D341Med (cell line): Measurements from ENCODE around the gene L3MBTL4.

Source experiments
- DNase-seq: peaks from one replicate; pipeline ENCODE4 v3.0.0; 2012; ENCODE audit warnings: low spot score

L3MBTL4 gene

DNA sequence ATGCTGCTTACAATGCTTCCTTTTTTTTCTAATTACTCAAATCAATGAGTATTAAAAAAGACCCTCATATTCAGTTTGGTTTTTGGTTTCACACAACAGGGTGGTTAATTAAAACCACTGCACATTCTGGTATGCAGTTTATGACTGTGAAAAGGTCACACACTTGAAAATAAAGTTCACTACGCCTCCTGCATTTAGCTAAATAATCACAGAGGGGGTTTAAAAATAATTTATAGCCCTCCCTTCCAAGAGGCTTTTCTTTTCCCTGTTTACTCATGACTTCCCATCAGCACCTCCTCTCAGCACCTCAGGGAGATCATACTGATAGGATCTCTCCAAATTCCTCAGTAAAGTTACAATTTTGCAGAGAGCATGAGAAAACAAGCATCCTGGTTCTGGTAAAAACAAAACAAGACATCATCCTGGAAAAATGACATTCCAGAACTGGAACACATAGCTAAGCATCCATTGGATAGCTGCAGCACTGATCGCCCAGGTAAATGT lies 389.9 kb downstream of the L3MBTL4 start:
- DNase-seq, result no peak

DNA sequence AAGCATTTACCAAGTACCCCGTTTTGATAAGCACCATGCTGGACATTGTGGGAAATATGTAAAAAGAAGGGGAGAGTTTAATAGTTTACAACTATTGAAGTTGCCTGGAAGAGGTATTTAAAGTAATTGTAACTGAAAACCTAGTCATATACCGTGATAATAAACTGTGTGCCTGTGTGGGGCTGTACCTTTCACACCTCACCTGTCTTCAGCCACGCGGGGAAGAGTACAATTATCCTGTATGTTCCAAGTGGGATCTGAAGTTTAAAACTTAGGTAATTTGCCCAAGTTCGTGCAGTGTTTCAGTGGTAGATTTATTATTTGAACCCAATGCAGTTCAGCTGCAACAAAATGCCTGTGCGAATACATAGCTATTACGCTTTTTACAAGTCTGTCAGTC lies 391.2 kb downstream of the L3MBTL4 start:
- no peak for DNase-seq

DNA sequence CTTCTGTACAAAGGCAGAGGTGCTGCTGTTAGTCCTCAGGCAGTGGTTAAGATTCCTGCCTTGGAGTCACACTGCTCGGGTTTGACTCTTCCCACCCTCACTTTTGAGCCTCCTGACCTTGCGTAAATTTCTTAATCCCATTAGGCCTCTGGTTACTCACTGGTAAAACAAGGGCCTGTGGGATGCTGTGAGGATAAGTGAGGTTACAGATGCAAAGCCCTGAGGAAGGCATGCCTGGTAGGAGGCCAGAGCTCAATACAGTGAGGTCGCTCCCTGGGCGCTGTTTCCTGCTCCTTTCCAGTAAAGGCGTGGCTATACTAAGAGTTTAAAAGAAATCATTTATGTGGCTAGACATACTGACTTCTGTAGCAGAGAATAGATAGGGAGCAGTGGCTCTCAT lies 391.9 kb downstream of the L3MBTL4 start:
- DNase-seq, result no peak

DNA sequence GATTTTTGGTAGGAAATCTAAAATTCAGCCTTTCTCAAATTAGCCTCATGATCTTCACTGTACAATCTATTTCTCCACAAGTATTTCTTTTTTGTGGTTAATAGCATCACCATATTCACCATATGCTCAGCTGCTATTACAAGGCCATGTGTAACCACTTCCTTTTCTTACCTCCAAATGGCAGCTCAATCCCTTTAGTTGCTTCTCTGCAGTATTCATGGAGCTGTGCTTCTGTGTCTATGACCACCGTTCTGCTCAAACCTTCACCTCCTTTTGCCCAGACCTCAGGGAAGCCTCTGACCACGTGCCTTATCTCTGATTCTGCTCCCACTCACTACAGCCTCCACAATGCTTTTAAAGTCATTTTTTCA lies 392.7 kb downstream of the L3MBTL4 start:
- DNase-seq, result no peak

DNA sequence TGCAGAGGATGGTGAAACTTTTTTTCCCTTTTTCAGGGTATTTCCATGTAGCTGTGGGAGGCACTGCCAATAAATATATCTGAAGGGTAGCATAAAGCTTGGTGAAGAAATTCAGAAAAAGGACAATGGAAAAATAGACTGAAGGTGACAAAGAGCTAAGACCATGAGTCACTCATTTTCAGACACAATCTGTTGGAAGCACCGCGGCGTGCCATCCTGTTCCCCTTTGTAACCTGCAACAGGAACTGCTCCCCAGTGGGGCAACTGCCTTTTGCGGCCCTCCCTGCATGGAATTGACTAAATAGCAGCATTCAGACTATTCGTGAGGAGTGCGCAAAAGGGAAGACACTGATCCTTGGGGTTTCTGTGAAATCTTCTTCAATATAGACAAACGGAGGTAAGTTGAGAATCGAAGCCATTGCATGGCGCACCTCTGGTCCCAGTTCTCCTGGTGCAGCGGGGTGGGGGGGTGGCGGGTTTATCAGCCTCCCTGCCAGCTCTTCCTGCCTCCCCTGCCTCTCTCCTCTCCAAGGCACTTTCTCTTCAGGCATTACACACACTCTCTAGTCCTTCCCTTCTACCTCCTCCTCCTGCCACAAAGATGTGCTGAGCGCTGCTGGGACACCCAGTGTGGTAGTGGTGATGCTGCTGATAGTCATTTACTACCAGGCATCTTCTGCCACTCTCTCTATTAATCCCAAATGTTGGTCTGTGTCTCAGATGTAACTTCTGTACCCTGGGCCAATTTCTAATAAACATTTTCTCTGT lies 393.2 kb downstream of the L3MBTL4 start:
- DNase-seq, result no peak

DNA sequence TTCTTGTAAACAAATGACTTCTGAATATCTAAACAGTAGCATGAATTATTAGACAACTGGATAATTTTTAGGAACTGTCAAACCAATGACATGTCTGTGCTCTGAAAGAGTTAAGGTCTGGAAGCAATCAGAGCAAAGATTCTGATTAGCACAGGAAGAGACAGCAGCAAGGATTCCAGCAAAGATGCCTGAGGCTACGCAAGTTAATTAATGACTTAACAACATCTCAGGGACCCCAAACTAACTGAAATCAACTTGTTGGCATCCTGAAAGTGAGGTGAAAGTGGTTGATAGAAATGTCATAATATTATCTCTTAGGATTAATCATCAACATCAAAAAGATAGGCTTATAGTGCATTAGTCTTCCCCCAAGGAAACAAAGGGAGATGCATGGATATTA lies 396.0 kb downstream of the L3MBTL4 start:
- no peak for DNase-seq

DNA sequence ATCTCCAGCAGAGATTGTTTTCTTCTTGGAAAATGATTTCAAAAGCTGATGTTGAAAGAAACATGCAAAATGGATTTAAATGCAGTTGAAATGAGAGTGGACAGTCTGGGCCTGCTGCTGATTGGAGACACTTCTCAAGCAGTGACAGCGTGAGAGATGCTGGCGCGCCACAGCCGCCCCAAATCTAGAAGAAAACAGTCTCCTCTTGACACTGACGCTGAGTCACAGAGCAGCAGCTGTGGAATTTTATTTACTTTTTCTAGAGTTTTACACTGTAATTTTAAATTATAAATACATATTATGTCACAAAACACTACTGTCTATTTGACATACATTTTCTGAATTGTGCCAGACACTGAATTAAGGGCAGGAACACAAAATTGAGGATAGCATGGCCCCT lies 397.5 kb downstream of the L3MBTL4 start:
- no peak for DNase-seq

DNA sequence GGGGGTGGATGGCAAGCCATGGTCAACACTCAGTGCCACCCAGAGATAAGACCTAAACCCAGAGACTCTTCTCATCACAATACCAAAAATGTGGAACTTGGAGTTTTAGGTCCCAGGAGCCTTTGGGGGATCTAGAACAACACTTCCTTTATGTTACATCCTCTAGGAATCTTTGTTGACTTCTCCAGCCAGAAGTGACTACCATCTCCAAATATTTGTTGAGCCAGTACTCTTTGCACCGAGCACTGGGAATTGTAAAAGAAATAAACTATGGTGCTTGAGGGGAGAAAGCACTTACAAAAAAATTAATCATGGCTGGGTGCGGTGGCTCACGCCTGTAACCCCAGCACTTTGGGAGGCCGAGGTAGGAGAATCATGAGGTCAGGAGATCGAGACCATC lies 399.3 kb downstream of the L3MBTL4 start:
- DNase-seq, result no peak

DNA sequence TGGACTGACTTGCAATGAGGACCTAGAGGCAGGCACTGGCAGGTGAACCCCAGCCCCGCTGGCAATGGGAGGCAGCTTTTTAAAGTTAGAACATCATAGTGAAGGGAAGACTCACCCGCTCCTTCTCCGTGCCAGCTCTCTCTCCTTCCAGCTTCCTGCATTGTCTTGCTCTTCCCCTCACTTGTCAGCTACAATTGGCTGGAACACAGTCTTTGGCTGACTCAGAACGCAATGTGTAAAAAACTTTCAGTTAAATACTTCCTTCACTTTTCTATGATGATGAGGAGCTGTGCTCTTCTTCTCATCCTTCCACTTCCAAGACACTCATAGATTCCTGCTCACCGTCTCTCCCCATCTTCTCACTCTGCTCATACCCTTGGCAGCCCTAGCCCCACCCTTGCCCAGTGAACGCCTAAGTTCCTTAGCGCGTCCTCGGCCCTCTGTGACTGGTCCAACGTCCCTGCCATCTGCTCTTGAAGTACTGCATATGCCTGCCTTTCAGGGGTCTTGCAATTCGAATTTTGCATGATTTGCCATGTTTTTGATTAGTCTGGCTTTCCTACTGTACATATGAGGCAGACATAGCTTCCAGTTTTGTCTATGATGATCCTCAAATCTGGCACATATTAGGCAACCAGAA lies 401.4 kb downstream of the L3MBTL4 start:
- no peak for DNase-seq

DNA sequence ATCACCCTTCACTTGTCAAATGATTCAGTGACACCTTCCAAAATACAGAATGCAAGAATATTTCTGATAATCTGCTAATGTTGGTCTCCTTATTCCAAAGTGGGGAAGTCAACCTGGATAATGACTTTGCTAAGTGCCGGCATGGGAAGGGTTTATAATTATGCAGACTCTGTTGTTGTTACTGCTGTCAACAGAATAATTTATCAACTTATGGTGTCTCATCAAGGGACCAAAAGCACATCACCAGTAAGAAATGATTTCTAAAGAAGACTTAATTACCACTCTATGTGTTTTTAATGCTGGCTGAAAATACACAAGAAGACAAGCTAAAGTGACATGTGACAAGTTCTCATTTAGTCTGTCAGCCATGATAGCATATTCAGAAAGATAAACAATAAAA lies 403.8 kb downstream of the L3MBTL4 start:
- DNase-seq, result no peak

DNA sequence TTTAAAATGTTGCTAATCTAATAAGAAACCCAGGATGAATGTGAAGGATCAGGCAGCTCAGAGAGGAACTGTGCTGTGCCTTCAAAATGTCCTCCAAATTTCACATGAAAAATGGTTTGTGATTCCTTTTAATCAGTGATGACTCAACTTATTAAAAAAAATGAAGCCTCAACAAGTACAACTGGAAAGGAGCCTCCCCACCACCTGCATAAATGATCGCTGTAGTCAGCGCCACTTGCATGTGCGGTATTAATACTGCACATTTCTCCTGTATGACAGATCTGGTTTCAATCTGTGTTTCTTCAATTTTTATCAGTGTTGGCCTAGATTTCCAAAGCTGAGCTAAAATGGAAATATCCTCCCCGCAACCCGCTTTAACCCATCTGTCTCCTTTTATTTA lies 404.4 kb downstream of the L3MBTL4 start:
- DNase-seq, result no peak

DNA sequence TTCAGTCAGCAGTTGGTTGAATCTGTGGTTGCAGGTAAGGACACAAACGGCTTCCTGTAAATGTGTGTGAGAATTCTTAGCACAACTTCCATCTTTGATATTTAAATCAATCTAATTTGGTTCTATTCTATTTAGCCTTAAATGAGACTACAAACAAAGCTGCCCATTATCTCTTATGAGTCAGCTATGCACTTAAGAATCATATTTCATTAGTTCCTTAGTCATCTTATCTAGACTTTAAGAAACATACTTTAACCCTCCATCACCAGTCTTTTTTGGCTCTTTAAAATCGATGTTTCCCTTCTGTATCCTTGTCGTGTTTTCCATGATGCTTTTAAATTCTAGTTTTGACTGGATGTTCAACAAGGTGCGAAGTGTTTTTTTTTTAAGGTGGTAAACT lies 405.0 kb downstream of the L3MBTL4 start:
- DNase-seq, result no peak

DNA sequence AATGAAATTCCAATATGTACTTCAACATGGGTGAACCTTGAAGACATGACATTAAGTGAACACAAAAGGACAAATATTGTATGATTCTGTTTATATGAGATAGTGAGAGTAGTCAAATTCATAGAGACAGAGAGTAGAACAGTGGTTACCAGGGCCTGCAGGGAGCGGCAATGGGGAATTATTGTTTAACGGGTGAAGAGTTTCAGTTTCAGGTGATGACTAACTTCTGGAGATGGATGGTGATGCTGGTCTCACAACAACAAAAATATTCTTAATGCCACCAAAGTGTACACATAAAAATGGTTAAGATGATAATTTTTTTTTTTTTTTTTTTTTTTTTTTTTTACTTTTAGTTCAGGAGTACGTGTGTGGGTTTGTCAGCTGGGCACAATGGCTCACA lies 410.0 kb downstream of the L3MBTL4 start:
- DNase-seq, result no peak

DNA sequence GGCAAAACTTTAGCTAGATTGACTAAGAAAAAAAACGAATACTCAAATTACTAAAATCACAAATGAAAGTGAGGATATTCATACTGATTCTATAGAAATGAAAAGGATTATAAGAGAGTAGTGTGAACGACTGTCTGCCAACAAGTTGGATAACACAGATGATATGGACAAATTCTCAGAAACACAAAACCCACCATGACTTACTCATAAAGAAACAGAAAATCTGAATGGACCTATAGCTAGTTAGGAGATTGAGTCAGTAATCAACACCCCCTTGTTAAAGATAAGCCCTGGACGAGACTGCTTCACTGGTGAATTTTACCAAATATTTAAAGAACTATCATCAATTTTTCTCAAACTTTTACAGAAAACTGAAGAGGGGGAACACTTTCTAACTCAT lies 410.6 kb downstream of the L3MBTL4 start:
- DNase-seq, result no peak

DNA sequence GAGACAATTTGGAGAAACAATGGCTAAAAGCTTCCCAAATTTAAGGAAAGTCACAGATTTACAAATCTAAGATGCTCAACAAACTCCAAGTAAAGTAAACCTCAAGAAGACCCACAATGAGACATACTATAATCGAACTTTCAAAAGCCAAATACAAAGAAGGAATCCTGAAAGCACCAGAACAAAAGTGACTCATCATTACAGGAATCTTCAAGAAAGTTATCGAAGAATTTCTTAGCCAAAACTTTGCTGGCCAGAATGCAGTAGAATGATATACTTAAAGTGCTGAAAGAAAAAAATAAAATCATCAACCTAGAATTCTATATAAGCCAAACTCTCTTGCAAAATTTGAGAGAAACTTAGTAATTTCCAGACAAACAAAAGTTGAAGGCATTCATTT lies 412.8 kb downstream of the L3MBTL4 start:
- no peak for DNase-seq

DNA sequence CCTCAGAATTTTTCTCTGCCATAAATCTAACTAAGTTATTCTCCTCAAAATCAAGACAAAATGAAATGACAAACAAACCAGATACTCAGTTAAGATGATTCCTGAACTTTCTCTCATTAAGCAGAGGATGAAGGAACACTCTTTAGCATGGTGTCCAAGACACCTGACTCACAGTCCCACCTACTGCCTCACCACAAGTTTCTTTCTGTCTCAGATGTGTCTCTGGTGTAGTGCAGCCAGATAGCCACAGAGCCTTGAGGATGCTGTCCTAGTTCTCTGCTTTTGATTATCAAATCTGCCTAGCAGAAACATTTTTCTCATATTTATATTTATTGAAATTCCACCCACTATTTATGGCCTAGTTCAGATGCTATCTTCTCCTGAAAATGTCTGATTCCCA lies 415.8 kb downstream of the L3MBTL4 start:
- no peak for DNase-seq

DNA sequence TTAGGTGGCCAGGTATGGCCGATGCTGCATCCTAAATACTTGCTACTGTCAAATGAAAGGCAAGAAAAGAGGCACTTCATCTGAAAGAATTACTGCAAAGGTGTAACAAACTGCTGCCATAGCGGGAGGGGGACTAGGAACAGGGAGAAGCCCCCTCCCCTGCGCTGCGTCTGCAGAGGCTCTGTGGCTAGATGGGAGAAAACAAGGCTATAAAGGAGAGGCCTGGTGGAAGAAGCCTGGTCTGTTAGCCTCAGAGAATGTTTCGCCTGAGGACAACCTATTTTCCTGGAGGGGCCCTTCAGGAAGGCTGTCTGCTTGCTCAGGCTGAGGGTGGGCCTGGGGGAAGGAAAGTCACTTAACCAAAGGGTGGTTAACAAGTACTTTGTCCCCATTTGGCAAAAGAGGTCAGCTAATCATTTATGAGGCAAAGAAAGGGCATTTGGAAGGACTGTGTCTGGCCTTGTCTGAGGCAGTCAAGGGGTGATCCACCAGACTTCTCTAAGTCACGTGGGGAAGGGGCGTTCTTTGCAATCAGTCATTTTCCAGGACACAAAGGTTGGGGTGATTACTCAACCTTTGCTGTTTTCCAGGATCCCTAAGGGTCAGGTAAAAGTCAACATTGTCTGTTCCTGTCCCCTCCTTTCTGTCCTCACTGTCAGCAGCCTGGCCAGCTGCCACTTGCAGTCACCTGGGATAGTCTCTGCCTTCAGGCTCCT lies 416.4 kb downstream of the L3MBTL4 start:
- DNase-seq, result no peak

DNA sequence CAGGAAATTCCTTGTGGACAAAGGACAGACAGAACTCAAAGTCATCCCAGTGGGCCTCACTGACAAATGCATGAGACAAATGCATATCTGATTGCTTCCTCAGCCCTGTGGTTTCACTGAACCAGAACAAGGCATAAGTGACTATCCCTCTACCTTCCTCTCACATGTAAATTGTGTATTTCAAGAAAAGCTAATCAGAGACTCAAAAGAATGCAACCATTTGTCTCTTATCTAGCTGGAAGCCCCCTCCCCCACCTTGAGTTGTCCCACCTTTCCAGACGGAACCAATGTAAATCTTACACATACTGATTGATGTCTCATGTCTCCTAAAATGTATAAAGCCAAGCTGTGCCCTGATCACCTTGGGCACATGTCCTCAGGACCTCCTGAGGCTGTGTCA lies 417.4 kb downstream of the L3MBTL4 start:
- no peak for DNase-seq

DNA sequence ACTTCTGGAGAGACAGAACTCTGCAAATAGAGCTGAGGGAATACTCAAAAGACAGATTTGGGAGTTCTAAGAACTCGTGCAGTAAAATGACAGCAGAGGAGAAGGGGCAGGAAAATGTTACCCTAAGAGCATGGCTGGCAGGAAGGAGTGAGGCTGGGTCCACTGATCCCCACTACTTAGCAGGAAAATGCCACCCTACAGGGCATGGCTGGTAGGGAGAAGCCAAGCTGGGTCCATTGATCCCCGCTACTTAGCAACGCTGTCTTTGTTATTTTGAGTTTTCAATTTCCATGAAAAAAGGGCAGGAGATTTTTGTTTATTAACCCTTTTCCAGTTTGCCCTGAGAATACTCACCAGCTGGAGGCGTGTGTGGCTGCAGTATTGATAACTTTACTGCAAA lies 419.1 kb downstream of the L3MBTL4 start:
- DNase-seq, result no peak

DNA sequence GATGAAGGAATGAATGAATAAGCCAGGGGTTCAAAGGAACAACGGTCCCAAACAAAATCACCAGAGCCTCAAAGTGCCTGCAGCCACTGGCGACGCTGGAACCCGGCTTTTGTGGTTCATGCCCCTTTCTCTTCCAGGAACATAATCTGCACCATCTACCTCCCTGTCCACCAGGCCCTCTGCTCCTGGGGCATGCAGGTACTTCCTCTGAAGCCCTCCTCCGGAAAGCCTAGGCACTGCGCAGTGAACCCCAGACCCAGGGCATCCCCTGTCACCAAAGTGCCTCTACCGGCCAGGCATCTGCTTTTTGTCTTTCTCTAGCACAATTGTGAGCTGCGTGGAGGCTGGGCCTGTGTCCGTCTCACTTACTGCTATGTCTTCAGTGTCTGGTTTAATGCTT lies 420.8 kb downstream of the L3MBTL4 start:
- no peak for DNase-seq

DNA sequence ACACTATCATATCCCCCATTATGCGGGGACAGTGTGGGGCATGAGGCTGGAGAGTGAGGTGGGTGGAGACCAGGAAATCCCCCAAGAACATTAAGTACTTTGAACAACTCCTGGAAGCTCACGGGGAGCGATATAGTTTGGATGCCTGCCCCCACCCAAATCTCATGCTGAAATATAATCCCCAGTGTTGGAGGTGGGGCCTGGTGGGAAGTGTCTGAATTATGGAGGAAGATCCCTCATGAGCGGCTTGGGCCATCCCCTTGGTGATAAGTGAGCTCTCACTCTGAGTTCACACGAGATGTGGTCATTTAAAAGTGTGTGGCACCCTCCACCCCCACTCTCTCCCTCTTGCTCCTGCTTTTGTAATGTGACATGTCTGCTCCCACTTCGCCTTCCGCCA lies 422.3 kb downstream of the L3MBTL4 start:
- no peak for DNase-seq

DNA sequence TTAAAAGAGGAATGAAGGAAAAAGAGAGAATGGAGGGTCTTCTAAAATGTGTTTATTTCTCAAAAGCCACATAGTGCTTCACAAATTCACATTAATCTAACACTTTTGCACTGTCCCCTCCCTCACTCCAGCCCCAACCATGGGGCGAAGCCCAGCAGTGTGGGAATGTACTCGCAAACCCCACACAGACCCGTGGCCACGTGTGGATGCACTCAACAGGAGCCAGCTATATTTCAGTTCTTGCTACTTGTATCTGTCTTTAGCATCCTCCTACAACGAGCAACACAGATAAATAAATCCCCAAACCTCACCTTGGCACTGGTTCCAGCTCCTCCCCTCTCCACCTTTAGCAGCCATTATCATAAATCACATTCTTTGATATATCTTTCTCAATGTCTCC lies 427.5 kb downstream of the L3MBTL4 start:
- no peak for DNase-seq

DNA sequence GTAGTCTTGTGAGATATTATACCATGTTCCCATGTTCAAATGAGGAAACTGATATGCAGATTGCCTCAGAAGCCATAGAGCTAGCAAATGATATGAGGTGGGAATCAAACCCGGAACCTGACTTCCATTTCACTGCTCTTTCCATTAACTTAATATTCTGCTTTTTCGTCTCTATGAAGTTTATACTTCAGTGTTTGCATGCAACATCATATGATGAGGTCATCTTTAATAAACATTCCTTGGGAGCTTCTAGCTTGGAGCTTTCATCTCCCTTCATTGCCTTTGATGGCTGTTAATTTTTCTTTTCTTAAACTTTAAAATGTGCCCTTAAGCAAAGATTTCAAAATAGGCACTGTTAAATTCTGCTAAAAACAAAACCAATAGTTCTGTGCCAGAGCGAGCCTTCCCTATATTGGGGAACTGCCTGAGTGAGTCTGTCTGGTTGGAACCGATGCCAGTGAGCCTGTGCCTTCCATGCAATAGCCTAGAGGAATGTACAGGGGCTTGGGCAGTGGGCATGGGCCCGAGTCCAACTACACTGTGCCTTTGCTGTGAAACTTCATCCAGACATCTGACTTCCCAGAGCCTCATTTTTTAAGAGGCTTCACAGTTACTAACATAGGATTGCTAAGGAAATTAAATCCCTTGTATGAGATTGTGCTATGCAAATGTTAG lies 428.3 kb downstream of the L3MBTL4 start:
- no peak for DNase-seq
